IPS-18c (cell line): ENCODE data around the gene KRTAP13-4.

Source experiments
- H3K4me3 ChIP-seq: 2 replicates; pipeline ENCODE4 v1.7.0; 2013; ENCODE audit warnings: low read depth, mild to moderate bottlenecking, low read length, moderate library complexity; ENCODE audit not compliant: insufficient read depth
- H3K9me3 ChIP-seq: one replicate; pipeline ENCODE4 v1.6.1; 2013; ENCODE audit warnings: mild to moderate bottlenecking, low read length, moderate library complexity; ENCODE audit not compliant: control insufficient read depth, insufficient read depth

KRTAP13-4 gene

DNA sequence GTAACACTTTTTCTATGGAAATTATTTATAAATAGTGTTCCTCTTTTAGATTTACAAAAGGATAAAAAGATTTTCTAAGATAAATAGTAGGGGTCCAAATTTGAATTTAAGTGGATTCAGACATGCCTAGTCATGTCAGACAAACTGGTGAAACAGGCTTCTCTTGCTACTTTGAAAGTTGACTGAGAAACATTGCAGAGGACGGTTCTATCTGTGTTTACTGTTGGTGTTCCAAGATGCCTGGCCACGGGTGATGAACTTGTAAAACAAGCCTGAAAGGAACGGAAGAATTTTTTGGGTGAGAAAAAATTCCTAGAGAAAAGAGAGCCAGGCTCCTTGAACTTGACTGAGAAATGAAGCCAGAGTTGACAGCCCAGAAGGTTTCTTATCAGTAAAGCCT is 48.0 kb downstream of the KRTAP13-4 start:
- no peak overlapping the region for H3K4me3 ChIP-seq
- H3K9me3 ChIP-seq: no peaks in the 10 kb centered on the region

DNA sequence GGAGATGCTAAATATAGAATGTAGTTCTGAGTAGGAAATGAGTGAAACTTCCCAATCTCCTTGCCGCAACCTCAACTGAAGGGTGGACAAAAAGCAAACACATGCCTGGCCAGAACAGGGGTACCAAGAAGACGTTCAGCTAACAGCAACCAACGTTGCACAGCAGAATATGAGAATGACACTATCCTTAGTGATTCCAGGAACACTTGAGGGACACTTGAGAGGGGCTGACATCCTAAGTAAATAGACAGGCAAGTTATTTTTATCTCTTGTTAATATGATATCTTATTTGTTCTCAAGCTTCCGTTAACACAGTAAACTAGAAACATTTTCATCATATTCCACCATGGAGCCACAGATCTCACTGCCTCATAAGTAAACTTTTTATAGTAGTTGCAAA is 49.2 kb downstream of the KRTAP13-4 start:
- H3K9me3 ChIP-seq: no peaks in the 10 kb centered on the region
- no peak overlapping the region for H3K4me3 ChIP-seq

DNA sequence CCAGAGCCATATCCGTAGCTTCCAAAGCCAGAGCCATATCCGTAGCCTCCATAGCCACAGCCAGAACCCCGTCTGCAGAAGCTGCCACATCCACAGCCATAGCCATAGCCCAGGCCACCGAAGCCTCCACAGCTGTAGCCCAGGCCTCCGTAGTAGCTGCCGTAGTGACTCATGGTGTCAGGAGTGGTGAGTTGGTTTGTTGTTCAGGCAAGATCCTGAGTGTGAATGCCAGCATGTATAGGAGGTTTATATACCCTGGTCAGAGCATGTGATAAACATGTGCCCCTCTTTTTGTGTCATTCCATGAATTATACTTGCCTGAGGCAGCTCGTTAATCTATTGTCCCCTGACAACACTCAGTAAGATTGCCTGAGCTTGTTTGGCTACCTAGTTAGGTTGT is 50.1 kb downstream of the KRTAP13-4 start, which contains the start of gene KRTAP19-1:
Gene KRTAP19-1, minus strand, starts transcription at position 223 of the 400 bp plus-strand sequence. Its CDS starts 50 bp downstream, at position 173.
- Histone ChIP-seq H3K9me3 (no peaks in the 10 kb centered on the region), H3K4me3 (no peak within 1 kb of the TSS)
